Measurements from ENCODE around the gene DEDD. TPM values are rescaled to one million over a fixed set of nuclear protein-coding genes. Genes with fewer than 3 reads are reported as not detected.

The DEDD gene
- total and polyA plus RNA-seq, 2 experiments from 2014 or later = 22.8 to 35.3 TPM

DNA sequence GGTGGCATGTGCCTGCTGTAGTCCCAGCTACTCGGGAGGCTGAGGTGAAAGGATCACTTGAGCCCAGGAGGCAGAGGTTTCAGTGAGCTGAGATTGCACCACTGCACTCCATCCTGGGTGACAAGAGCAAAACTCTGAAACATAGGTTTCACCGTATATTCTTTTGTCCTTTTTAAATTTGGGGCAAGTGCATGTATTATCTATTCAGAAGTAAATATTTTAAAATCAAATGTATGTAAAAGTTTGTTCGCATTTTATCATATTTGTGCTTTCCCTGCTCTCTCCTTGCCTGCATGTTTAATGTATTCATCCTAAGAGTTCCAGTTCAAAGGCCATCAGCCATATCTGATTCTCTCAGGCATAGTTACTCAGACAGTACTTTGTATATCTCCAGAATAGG, 13.4 kb upstream of the DEDD start (continued):
- TF ChIP-seq, protein P1, sequence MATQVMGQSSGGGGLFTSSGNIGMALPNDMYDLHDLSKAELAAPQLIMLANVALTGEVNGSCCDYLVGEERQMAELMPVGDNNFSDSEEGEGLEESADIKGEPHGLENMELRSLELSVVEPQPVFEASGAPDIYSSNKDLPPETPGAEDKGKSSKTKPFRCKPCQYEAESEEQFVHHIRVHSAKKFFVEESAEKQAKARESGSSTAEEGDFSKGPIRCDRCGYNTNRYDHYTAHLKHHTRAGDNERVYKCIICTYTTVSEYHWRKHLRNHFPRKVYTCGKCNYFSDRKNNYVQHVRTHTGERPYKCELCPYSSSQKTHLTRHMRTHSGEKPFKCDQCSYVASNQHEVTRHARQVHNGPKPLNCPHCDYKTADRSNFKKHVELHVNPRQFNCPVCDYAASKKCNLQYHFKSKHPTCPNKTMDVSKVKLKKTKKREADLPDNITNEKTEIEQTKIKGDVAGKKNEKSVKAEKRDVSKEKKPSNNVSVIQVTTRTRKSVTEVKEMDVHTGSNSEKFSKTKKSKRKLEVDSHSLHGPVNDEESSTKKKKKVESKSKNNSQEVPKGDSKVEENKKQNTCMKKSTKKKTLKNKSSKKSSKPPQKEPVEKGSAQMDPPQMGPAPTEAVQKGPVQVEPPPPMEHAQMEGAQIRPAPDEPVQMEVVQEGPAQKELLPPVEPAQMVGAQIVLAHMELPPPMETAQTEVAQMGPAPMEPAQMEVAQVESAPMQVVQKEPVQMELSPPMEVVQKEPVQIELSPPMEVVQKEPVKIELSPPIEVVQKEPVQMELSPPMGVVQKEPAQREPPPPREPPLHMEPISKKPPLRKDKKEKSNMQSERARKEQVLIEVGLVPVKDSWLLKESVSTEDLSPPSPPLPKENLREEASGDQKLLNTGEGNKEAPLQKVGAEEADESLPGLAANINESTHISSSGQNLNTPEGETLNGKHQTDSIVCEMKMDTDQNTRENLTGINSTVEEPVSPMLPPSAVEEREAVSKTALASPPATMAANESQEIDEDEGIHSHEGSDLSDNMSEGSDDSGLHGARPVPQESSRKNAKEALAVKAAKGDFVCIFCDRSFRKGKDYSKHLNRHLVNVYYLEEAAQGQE (IDR thresholded peaks at IDR 0.05; ENCODE audit: unreplicated experiment) = no peak
- TF ChIP-seq, protein P2, sequence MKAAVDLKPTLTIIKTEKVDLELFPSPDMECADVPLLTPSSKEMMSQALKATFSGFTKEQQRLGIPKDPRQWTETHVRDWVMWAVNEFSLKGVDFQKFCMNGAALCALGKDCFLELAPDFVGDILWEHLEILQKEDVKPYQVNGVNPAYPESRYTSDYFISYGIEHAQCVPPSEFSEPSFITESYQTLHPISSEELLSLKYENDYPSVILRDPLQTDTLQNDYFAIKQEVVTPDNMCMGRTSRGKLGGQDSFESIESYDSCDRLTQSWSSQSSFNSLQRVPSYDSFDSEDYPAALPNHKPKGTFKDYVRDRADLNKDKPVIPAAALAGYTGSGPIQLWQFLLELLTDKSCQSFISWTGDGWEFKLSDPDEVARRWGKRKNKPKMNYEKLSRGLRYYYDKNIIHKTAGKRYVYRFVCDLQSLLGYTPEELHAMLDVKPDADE (IDR thresholded peaks at IDR 0.05) = no peak
- TF ChIP-seq NANOG (IDR thresholded peaks at IDR 0.05; ENCODE audit: borderline replicate concordance) = no peak
- TF ChIP-seq, protein P3, sequence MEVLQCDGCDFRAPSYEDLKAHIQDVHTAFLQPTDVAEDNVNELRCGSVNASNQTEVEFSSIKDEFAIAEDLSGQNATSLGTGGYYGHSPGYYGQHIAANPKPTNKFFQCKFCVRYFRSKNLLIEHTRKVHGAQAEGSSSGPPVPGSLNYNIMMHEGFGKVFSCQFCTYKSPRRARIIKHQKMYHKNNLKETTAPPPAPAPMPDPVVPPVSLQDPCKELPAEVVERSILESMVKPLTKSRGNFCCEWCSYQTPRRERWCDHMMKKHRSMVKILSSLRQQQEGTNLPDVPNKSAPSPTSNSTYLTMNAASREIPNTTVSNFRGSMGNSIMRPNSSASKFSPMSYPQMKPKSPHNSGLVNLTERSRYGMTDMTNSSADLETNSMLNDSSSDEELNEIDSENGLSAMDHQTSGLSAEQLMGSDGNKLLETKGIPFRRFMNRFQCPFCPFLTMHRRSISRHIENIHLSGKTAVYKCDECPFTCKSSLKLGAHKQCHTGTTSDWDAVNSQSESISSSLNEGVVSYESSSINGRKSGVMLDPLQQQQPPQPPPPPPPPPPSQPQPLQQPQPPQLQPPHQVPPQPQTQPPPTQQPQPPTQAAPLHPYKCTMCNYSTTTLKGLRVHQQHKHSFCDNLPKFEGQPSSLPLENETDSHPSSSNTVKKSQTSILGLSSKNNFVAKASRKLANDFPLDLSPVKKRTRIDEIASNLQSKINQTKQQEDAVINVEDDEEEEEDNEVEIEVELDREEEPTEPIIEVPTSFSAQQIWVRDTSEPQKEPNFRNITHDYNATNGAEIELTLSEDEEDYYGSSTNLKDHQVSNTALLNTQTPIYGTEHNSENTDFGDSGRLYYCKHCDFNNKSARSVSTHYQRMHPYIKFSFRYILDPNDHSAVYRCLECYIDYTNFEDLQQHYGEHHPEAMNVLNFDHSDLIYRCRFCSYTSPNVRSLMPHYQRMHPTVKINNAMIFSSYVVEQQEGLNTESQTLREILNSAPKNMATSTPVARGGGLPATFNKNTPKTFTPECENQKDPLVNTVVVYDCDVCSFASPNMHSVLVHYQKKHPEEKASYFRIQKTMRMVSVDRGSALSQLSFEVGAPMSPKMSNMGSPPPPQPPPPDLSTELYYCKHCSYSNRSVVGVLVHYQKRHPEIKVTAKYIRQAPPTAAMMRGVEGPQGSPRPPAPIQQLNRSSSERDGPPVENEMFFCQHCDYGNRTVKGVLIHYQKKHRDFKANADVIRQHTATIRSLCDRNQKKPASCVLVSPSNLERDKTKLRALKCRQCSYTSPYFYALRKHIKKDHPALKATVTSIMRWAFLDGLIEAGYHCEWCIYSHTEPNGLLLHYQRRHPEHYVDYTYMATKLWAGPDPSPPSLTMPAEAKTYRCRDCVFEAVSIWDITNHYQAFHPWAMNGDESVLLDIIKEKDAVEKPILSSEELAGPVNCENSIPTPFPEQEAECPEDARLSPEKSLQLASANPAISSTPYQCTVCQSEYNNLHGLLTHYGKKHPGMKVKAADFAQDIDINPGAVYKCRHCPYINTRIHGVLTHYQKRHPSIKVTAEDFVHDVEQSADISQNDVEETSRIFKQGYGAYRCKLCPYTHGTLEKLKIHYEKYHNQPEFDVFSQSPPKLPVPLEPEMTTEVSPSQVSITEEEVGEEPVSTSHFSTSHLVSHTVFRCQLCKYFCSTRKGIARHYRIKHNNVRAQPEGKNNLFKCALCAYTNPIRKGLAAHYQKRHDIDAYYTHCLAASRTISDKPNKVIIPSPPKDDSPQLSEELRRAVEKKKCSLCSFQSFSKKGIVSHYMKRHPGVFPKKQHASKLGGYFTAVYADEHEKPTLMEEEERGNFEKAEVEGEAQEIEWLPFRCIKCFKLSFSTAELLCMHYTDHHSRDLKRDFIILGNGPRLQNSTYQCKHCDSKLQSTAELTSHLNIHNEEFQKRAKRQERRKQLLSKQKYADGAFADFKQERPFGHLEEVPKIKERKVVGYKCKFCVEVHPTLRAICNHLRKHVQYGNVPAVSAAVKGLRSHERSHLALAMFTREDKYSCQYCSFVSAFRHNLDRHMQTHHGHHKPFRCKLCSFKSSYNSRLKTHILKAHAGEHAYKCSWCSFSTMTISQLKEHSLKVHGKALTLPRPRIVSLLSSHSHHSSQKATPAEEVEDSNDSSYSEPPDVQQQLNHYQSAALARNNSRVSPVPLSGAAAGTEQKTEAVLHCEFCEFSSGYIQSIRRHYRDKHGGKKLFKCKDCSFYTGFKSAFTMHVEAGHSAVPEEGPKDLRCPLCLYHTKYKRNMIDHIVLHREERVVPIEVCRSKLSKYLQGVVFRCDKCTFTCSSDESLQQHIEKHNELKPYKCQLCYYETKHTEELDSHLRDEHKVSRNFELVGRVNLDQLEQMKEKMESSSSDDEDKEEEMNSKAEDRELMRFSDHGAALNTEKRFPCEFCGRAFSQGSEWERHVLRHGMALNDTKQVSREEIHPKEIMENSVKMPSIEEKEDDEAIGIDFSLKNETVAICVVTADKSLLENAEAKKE (CRISPR knock-in tag; IDR thresholded peaks at IDR 0.05) = no peak
